WTC11 (cell line): ENCODE measurements around the gene CTTN. TPM values are rescaled to one million over a fixed set of nuclear protein-coding genes. Genes with fewer than 3 reads are reported as not detected.

Experiments used
- ATAC-seq: fragments of 200-7000 bp; cut with Tn5 transposase; 2 replicates; pipeline ENCODE4 v1.10.0; 2021; ENCODE audit warnings: mild to moderate bottlenecking, moderate library complexity
- CTCF ChIA-PET: fragments of 300-600 bp; sonication (Branson Sonifier 250); formaldehyde crosslinking; loops from one replicate; lab custom pipeline; 2021; ENCODE audit warnings: antibody characterized with exemption; lab: Charles Lee
- POLR2A ChIA-PET: fragments of 350-600 bp; sonication (Branson Sonifier 250); formaldehyde crosslinking; loops from one replicate; lab custom pipeline; 2021; ENCODE audit warnings: antibody characterized with exemption; lab: Charles Lee
- DNase-seq: peaks from one replicate; pipeline ENCODE4 v3.0.0; 2021; ENCODE audit warnings: low spot score
- H3K27ac Mint-ChIP-seq: 2 replicates; pipeline ENCODE4 v1.8.0; 2021; ENCODE audit warnings: mixed read lengths
- H3K27me3 Mint-ChIP-seq: 2 replicates; pipeline ENCODE4 v1.8.0; 2021; ENCODE audit warnings: low read depth, mild to moderate bottlenecking, moderate library complexity, mixed read lengths
- H3K36me3 Mint-ChIP-seq: 2 replicates; pipeline ENCODE4 v1.8.0; 2021; ENCODE audit warnings: mixed read lengths
- H3K4me1 Mint-ChIP-seq: 2 replicates; pipeline ENCODE4 v1.8.0; 2022; ENCODE audit warnings: mixed read lengths
- H3K4me3 Mint-ChIP-seq: 2 replicates; pipeline ENCODE4 v1.8.0; 2021; ENCODE audit warnings: mild to moderate bottlenecking, moderate library complexity, mixed read lengths
- H3K9me3 Mint-ChIP-seq: 2 replicates; pipeline ENCODE4 v1.8.0; 2021; ENCODE audit warnings: mixed read lengths
- AR ChIP-seq: fragments of 250-450 bp; sonication (Bioruptor Pico); IDR thresholded peaks from 2 replicates; pipeline ENCODE4 v1.9.0; 2021; ENCODE audit warnings: mild to moderate bottlenecking
- ATF1 ChIP-seq: sonication (generic); formaldehyde crosslinking; IDR thresholded peaks from 2 replicates; pipeline ENCODE4 v1.8.1; 2023; ENCODE audit warnings: mild to moderate bottlenecking, moderate library complexity, missing genetic modification reagents
- EMX1 ChIP-seq: fragments of 250-450 bp; sonication (Bioruptor Pico); IDR thresholded peaks from 2 replicates; pipeline ENCODE4 v1.8.0; 2021; ENCODE audit warnings: mild to moderate bottlenecking
- ESRRA ChIP-seq: sonication (generic); formaldehyde crosslinking; IDR thresholded peaks from 2 replicates; pipeline ENCODE4 v1.8.1; 2022; ENCODE audit warnings: mild to moderate bottlenecking, missing genetic modification reagents, borderline replicate concordance
- KAT7 ChIP-seq: sonication (generic); formaldehyde crosslinking; IDR thresholded peaks from 2 replicates; pipeline ENCODE4 v1.8.1; 2023; ENCODE audit warnings: missing genetic modification reagents, mild to moderate bottlenecking, borderline replicate concordance
- NFATC4 ChIP-seq: fragments of 250-450 bp; sonication (Bioruptor Pico); IDR thresholded peaks from 2 replicates; pipeline ENCODE4 v1.9.0; 2021; ENCODE audit warnings: mild to moderate bottlenecking
- RELA ChIP-seq: sonication (generic); formaldehyde crosslinking; IDR thresholded peaks from 2 replicates; pipeline ENCODE4 v1.8.1; 2022; ENCODE audit warnings: missing genetic modification reagents, mild to moderate bottlenecking, borderline replicate concordance
- RORB ChIP-seq: fragments of 250-450 bp; sonication (Bioruptor Pico); IDR thresholded peaks from 2 replicates; pipeline ENCODE4 v1.9.0; 2021; ENCODE audit warnings: mild to moderate bottlenecking
- SMAD4 ChIP-seq: sonication (generic); formaldehyde crosslinking; IDR thresholded peaks from 2 replicates; pipeline ENCODE4 v1.8.0; 2022; ENCODE audit warnings: mild to moderate bottlenecking, missing genetic modification reagents
- TP53 ChIP-seq: sonication (generic); formaldehyde crosslinking; IDR thresholded peaks from 2 replicates; pipeline ENCODE4 v1.8.1; 2023; ENCODE audit warnings: mild to moderate bottlenecking, missing genetic modification reagents
- ZNF263 ChIP-seq: sonication (generic); formaldehyde crosslinking; IDR thresholded peaks from 2 replicates; pipeline ENCODE4 v1.8.1; 2022; ENCODE audit warnings: low read depth, mild to moderate bottlenecking, moderate library complexity, missing genetic modification reagents
- ZNF416 ChIP-seq: fragments of 250-450 bp; sonication (Bioruptor Pico); IDR thresholded peaks from 2 replicates; pipeline ENCODE4 v1.9.0; 2021; ENCODE audit warnings: mild to moderate bottlenecking, inconsistent platforms
- total RNA-seq: library from RNA; stranded (reverse); gene quantifications from 3 replicates; pipeline ENCODE4 v1.2.3, GENCODE V29; 2021
- TF ChIP-seq, protein P1 (sequence below): sonication (generic); formaldehyde crosslinking; IDR thresholded peaks from 2 replicates; pipeline ENCODE4 v1.8.1; 2023; ENCODE audit warnings: mild to moderate bottlenecking, missing genetic modification reagents
- TF ChIP-seq, protein P2 (sequence below): sonication (generic); formaldehyde crosslinking; IDR thresholded peaks from 2 replicates; pipeline ENCODE4 v1.8.0; 2022; ENCODE audit warnings: mild to moderate bottlenecking, missing genetic modification reagents
- TF ChIP-seq, protein P3 (sequence below): sonication (generic); formaldehyde crosslinking; IDR thresholded peaks from 2 replicates; pipeline ENCODE4 v1.8.1; 2022; ENCODE audit warnings: low read depth, mild to moderate bottlenecking, moderate library complexity, missing genetic modification reagents, borderline replicate concordance
- TF ChIP-seq, protein P4 (sequence below): sonication (generic); formaldehyde crosslinking; IDR thresholded peaks from 2 replicates; pipeline ENCODE4 v1.8.1; 2023; ENCODE audit warnings: mild to moderate bottlenecking, missing genetic modification reagents, borderline replicate concordance
- TF ChIP-seq, protein P5 (sequence below): sonication (generic); formaldehyde crosslinking; conservative IDR thresholded peaks from 2 replicates; pipeline ENCODE4 v1.8.1; 2023; ENCODE audit warnings: mild to moderate bottlenecking, low read depth, missing genetic modification reagents, moderate library complexity

CTTN gene
- total RNA-seq, 1 experiment from 2014 or later, result 281 TPM

DNA sequence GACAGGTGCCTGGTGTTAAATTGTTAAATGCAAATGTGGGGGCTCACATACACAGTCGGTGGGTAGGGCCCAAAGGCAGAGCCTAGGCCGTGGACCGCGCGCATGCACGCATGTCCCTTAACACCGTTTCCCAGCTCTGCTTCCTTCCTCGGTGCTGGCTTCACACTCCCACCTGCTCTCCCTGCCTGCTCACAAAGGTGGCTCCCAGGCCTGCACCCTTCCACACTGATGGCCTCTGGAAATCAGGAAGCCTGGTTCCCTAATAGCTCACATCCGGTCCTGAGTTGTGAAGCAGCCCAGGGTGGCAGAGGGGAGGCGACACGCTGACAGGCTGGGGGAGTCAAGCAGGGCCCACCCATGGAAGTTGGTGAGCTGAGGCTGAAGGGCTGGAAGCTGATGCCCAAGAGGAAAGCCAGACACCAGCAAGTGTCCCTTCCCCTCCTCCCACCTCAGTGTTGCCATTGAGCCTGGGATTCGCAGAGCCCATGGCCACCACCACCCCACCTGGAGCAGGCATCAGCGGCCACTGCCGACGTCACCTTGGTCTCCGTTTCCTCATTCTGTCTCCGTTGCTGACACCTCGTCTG lies 13.7 kb upstream of the CTTN start:
- peaks cover 52% of the 10 kb centered on the region for H3K4me1 Mint-ChIP-seq
- ChIA-PET POLR2A (interaction anchor here (0.7 kb wide), 1 partner anchor 532 kb away, joined by 3 read pairs; no protein-coding TSS in a partner anchor), CTCF (no interaction called here)
- ATAC-seq (no peak), DNase-seq (no peak)
- TF ChIP-seq ESRRA (CRISPR knock-in tag) (no peak), KAT7 (CRISPR knock-in tag) (no peak), TP53 (no peak), RORB (CRISPR knock-in tag) (no peak), AR (CRISPR knock-in tag) (no peak), ZNF263 (CRISPR knock-in tag) (no peak), EMX1 (CRISPR knock-in tag) (no peak), SMAD4 (CRISPR knock-in tag) (no peak), ATF1 (CRISPR knock-in tag) (no peak), RELA (CRISPR knock-in tag) (no peak), ZNF416 (CRISPR knock-in tag) (no peak), NFATC4 (CRISPR knock-in tag) (no peak)
- TF ChIP-seq, protein P1, sequence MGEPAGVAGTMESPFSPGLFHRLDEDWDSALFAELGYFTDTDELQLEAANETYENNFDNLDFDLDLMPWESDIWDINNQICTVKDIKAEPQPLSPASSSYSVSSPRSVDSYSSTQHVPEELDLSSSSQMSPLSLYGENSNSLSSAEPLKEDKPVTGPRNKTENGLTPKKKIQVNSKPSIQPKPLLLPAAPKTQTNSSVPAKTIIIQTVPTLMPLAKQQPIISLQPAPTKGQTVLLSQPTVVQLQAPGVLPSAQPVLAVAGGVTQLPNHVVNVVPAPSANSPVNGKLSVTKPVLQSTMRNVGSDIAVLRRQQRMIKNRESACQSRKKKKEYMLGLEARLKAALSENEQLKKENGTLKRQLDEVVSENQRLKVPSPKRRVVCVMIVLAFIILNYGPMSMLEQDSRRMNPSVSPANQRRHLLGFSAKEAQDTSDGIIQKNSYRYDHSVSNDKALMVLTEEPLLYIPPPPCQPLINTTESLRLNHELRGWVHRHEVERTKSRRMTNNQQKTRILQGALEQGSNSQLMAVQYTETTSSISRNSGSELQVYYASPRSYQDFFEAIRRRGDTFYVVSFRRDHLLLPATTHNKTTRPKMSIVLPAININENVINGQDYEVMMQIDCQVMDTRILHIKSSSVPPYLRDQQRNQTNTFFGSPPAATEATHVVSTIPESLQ, result no peak
- TF ChIP-seq, protein P2, sequence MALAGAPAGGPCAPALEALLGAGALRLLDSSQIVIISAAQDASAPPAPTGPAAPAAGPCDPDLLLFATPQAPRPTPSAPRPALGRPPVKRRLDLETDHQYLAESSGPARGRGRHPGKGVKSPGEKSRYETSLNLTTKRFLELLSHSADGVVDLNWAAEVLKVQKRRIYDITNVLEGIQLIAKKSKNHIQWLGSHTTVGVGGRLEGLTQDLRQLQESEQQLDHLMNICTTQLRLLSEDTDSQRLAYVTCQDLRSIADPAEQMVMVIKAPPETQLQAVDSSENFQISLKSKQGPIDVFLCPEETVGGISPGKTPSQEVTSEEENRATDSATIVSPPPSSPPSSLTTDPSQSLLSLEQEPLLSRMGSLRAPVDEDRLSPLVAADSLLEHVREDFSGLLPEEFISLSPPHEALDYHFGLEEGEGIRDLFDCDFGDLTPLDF (CRISPR knock-in tag), result no peak
- TF ChIP-seq, protein P3, sequence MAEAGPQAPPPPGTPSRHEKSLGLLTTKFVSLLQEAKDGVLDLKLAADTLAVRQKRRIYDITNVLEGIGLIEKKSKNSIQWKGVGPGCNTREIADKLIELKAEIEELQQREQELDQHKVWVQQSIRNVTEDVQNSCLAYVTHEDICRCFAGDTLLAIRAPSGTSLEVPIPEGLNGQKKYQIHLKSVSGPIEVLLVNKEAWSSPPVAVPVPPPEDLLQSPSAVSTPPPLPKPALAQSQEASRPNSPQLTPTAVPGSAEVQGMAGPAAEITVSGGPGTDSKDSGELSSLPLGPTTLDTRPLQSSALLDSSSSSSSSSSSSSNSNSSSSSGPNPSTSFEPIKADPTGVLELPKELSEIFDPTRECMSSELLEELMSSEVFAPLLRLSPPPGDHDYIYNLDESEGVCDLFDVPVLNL (CRISPR knock-in tag), result no peak
- TF ChIP-seq, protein P4, sequence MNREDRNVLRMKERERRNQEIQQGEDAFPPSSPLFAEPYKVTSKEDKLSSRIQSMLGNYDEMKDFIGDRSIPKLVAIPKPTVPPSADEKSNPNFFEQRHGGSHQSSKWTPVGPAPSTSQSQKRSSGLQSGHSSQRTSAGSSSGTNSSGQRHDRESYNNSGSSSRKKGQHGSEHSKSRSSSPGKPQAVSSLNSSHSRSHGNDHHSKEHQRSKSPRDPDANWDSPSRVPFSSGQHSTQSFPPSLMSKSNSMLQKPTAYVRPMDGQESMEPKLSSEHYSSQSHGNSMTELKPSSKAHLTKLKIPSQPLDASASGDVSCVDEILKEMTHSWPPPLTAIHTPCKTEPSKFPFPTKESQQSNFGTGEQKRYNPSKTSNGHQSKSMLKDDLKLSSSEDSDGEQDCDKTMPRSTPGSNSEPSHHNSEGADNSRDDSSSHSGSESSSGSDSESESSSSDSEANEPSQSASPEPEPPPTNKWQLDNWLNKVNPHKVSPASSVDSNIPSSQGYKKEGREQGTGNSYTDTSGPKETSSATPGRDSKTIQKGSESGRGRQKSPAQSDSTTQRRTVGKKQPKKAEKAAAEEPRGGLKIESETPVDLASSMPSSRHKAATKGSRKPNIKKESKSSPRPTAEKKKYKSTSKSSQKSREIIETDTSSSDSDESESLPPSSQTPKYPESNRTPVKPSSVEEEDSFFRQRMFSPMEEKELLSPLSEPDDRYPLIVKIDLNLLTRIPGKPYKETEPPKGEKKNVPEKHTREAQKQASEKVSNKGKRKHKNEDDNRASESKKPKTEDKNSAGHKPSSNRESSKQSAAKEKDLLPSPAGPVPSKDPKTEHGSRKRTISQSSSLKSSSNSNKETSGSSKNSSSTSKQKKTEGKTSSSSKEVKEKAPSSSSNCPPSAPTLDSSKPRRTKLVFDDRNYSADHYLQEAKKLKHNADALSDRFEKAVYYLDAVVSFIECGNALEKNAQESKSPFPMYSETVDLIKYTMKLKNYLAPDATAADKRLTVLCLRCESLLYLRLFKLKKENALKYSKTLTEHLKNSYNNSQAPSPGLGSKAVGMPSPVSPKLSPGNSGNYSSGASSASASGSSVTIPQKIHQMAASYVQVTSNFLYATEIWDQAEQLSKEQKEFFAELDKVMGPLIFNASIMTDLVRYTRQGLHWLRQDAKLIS, result no peak
- TF ChIP-seq, protein P5, sequence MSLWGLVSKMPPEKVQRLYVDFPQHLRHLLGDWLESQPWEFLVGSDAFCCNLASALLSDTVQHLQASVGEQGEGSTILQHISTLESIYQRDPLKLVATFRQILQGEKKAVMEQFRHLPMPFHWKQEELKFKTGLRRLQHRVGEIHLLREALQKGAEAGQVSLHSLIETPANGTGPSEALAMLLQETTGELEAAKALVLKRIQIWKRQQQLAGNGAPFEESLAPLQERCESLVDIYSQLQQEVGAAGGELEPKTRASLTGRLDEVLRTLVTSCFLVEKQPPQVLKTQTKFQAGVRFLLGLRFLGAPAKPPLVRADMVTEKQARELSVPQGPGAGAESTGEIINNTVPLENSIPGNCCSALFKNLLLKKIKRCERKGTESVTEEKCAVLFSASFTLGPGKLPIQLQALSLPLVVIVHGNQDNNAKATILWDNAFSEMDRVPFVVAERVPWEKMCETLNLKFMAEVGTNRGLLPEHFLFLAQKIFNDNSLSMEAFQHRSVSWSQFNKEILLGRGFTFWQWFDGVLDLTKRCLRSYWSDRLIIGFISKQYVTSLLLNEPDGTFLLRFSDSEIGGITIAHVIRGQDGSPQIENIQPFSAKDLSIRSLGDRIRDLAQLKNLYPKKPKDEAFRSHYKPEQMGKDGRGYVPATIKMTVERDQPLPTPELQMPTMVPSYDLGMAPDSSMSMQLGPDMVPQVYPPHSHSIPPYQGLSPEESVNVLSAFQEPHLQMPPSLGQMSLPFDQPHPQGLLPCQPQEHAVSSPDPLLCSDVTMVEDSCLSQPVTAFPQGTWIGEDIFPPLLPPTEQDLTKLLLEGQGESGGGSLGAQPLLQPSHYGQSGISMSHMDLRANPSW (CRISPR knock-in tag), result no peak
- H3K27ac Mint-ChIP-seq, result peak overlapping the region; percentile 94
- H3K4me3 Mint-ChIP-seq, result no peak overlapping the region
- peaks cover 33% of the 10 kb centered on the region for H3K36me3 Mint-ChIP-seq
- H3K27me3 Mint-ChIP-seq, result no peaks in the 10 kb centered on the region
- no peaks in the 10 kb centered on the region for H3K9me3 Mint-ChIP-seq
